COLO668 (cell line): ENCODE data around the gene EXD3.
"Not testable (repeated sequence)": the region's sequence is repeated elsewhere in the genome, so short reads cannot be mapped to it uniquely, and the experiment has no call there.

ENCODE experiments used
- DNase-seq: peaks from one replicate; lab custom pipeline; 2025; ENCODE audit not compliant: unreplicated experiment; lab: John Stamatoyannopoulos, UW

The EXD3 gene

DNA sequence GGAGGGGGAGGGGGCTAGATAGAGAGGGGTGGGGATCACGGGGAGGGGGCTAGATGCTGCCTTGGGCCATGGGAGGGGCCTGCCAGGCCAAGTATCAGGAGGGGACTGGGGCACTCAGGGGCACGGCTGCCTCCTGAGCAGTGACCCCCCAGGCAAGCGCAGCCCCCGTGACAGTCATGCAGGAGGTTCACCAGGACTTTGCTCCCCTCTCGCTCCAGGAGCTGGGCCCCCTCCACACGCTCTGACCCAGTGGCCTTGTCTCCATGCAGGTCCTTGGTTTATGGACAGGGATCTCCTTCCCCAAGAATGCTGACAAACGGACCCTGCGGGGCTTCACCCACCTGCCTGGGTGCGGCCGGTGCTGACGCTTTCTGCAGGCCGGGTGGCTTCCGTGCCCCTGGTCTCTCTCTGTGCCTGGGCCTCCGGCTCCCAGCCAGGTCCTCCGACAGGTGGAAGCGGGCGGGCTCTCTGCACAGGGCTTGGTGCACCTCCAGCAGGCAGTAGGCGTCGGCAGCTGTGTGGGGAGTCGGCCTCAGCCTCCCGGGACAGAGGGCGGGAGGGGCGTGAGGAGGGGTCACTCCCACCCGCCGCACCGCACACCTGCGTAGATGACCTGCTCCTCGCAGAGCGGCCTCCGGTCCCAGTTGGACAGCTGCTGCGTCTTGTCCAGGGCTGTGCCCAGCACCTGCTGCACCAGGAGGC, 74.0 kb downstream of the EXD3 start:
- no peak for DNase-seq

DNA sequence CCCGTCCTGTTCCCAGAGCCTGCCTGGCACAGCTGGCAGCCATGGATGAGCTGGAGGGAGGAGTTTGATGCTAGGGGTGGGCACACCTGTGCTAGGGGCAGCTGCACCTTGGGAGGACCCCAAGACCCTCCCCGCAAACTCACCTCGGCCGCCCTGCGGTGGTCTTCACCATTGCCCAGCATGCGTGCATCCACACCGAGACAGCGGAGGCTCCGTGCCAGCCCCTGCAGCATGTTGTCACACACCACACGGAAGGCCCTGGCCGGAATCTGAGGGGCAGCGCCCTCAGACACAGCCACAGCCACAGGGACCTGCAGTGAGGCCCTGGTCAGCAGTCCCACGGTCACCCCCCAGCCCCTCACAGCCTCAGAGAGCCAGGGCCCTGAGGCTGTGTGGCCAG, 75.0 kb downstream of the EXD3 start:
- DNase-seq = no peak

DNA sequence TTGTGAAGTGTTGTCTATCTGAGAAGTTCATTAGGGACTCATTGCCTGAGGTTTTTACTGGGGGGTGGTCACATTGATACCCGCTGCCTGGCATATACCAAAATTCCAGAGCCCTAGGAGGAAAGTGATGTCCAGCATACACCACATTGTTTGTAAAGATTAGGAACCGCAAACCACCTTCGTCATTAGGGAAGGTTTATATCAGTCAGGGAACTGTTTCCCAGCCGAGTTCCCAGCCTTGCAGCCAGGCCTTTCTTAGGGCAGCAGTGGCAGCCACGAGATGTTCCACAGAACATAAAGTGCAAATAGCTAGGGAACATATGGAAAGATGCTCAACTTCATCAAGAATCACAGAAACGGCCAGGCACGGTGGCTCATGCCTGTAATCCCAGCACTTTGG, 80.5 kb downstream of the EXD3 start:
- DNase-seq = no peak

DNA sequence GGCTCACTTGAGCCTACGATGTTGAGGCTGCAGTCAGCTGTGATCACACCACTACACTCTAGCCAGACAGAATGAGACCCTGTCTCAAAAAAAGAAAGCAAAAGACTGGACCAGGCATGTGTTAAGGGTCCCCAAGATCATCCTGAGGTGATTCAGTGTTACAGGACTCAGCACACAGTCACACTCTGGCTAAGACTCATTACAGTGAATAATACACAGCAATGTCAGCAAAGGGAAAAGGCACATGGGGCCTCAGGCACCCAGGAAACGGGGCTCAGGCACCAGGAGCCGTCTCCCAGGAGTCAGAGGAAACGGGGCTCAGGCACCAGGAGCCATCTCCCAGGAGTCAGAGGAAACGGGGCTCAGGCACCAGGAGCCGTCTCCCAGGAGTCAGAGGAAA, 81.7 kb downstream of the EXD3 start:
- no peak for DNase-seq

DNA sequence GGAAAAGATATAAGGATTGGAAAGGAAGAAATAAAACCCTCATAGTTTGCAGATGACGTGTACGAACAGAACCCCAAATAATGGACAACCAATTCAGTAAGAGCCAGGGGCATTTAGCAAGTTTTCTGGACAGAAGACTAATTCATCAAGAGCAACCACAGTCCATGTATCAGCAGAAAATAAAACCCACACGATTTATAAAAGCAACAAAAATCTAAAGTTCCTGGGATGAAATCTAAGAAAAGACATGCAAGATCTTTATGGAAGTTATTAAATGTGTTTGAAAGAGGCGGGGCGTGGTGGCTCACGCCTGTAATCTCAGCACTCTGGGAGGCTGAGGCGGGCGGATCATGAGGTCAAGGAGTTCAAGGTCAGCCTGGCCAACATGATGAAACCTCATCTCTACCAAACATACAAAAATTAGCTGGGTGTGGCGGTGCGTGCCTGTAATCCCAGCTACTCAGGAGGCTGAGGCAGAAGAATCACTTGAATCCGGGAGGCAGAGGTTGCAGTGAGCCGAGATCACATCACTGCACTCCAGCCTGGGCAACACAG, 83.0 kb downstream of the EXD3 start:
- DNase-seq = not testable (repeated sequence)

DNA sequence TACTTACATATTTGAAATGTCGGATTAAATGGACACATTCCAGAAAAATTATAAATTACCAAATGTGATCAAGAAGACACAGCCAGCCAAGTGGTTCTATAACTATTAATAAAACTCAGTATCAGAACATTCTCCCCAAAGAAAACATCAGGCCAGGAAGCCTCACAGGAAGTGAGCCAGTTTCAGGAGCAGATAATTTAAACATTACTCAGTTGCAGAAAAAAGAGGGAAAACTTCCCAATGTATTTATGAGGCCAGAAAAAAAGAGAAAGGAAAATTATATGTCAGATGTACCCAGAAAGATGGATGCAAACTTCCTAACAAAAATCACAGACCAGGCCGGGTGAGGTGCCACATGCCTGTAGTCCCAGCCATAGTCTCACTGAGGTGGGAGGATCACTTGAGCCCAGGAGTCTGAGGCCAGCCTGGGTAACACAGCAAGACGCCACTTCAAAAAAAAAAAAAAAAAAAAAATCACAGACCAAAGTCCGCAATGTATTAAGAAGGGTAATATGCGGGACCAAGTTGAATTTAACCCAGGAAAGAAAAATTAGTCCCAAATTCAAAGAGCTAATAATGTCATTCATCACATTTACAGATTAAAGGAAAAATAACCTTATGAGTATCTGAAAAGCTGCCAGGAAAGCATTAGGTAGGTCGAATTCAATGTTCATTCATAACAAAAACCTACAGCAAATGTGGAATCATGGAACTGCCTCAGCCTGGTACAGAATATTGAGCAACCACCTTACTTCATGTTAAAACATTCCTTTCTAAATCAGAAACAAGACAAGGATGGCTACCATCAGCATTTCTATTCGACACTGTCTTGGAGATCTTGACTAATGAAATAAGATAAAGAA, 83.7 kb downstream of the EXD3 start:
- DNase-seq = no peak

DNA sequence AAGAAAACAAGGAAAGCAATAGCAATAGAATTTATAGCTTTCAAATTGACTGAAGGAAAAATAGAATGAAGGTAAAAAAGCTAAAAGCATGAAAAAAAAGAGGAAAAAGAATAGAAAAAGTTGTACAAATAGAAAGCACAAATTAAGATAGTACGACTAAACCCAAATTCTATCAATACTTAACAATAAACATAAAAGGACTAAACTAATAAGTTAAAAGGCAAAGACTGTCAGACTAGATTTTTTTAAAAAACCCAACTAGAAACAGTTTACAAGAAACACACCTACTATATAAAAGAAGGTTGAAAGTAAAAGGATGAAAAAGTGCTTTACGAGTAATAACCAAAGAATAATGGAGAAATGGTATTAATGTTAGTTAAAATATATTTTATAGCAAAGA, 86.2 kb downstream of the EXD3 start:
- DNase-seq = no peak

DNA sequence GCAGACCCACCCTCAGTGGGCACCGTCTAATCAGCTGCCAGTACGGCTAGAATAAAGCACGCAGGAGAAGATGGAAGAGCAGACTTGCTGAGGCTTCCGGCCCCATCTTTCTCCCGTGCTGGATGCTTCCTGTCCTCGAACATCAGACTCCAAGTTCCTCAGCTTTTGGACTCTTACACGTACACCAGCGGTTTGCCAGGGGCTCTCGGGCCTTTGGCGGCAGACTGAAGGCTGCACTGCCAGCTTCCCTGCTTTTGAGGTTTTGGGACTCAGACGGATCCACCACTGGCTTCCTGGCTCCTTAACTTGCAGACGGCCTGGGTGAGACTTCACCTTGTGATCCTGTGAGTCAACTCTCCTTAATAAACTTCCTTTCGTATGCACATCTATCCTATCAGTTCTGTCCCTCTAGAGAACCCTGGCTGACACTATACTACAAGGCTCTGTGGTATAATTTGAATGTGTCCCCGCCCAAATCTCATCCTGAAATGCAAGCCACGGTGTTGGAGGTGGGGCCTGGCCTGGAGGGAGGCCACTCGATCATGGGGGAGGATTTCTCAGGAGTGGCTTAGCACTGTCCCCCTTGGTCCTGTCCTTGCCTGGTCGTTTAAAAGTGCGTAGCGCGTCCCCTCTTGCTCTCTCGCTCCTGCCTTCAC, 89.8 kb downstream of the EXD3 start:
- DNase-seq = no peak

DNA sequence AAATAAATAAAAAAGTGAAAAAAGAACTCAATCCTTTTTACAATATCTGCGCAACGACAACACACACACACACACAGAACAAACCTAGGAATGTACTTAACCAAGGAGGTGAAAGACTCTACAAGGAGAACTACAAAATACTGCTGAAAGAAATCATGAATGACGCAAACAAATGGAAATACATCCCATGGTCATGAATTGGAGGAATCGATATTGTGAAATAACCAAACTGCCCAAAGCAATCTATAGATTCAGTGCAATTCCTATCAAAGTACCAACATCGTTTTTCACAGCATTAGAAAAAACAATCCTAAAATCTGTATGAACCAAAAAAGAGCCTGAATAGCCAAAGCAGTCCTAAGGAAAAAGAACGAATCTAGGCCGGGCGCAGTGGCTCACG, 91.0 kb downstream of the EXD3 start:
- DNase-seq = no peak

DNA sequence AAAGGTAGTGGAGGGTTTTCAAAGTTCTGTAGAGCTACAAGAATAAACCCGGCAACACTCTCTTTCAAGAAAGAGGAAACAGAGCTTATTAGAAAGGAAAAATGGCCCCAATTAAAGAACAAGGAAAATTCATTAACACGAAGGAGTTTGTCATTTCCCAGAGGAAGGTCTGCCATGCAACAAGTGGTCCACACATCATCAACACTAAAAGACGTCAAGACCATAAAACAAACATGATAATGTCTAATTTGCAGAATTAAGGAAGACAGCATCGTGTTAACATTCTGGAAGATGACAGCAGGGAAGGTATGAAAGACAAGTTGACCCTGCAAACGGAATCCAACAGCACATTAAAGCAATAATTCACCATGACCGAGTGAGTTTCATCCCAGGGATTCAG, 92.3 kb downstream of the EXD3 start:
- DNase-seq = no peak

DNA sequence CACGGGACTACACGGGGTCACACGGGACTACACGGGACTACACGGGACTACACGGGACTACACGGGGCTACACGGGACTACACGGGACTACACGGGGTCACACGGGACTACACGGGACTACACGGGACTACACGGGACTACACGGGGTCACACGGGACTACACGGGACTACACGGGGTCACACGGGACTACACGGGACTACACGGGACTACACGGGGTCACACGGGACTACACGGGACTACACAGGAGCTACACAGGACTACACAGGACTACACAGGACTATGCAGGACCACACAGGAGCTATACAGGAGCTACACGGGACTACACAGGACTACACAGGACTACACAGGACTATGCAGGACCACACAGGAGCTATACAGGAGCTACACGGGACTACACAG, 93.4 kb downstream of the EXD3 start:
- not testable (repeated sequence) for DNase-seq

DNA sequence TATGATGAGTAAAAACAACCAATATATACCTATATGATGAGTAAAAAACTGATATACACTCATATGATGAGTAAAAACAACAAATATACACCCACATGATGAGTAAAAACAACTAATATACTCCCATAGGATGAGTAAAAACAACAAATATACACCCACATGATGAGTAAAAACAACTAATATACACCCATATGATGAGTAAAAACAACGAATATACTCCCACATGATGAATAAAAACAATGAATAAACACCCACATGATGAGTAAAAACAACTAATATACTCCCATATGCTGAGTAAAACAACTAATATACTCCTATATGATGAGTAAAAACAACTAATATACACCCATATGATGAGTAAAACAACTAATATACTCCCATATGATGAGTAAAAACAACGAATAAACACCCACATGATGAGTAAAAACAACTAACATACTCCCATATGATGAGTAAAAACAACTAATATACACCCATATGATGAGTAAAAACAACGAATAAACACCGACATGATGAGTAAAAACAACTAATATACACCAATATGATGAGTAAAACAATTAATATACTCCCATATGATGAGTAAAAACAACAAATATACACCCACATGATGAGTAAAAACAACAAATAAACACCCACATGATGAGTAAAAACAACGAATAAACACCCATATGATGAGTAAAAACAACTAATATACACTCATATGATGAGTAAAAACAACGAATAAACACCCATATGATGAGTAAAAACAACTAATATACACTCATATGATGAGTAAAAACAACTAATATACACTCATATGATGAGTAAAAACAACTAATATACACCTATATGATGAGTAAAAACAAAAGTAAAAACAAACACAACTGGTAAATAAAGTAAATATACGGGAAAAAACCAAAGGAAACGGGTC, 95.1 kb downstream of the EXD3 start:
- not testable (repeated sequence) for DNase-seq

DNA sequence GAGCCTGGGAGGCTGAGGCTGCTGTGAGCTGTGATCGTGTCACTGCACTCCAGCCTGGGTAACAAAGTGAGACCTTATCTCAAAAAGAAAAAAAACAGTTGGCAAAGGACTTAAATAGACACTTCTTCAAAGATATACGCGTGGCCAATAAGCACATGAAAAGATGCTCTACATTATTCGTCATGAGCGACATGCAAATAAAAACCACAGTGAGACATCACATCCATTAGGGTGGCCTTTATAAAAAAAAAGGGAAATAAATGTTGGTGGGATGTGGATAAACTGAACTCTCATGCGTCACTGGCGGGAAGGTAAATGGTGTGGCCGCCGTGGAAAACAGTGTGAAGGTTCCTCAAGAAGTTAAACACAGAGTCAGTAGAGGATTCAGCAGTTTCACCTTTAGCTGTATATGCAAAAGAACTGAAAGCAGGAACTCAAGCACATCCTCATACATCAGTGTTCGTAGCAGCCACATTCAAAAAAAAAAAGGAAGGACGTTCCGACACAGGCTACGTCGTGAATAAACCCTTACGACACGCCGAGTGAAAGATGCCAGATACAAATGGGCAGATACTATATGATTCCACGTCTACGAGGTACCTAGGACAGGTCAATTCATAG, 96.4 kb downstream of the EXD3 start:
- DNase-seq = no peak

DNA sequence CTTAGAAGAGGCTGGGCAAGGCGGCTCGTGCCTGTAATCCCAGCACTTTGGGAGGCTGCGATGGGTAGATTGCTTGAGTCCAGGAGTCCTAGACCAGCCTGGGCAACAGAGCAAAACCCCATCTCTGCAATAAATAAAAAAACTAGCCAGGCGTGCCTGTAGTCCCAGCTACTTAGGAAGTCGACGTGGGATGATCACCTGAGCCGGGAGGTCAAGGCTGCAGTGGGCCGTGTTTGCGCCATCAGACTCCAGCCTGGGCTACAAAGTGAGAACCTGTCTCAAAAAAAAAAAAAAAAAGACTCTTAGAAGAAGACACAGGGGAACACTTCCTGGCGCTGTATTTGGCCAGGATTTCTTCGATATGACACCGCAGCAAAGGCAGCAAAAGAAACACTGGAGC, 97.2 kb downstream of the EXD3 start:
- no peak for DNase-seq

DNA sequence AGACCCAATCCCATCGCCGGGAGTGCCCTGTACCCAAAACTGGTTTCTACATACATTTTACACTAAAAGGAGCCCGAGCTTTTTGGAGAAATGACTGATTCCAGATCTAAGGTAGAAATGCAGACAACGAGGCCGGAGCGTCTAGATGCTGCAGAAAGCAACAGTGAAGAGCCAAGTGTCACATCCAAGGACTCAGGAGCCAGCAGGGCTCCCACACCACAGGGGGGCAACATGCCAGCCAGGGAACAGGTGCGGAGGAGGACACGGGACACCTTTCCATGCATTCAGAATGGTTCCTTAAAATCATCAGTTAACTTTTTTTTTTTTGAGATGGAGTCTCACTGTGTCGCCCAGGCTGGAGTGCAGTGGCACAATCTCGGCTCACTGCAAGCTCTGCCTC, 97.8 kb downstream of the EXD3 start:
- no peak for DNase-seq

DNA sequence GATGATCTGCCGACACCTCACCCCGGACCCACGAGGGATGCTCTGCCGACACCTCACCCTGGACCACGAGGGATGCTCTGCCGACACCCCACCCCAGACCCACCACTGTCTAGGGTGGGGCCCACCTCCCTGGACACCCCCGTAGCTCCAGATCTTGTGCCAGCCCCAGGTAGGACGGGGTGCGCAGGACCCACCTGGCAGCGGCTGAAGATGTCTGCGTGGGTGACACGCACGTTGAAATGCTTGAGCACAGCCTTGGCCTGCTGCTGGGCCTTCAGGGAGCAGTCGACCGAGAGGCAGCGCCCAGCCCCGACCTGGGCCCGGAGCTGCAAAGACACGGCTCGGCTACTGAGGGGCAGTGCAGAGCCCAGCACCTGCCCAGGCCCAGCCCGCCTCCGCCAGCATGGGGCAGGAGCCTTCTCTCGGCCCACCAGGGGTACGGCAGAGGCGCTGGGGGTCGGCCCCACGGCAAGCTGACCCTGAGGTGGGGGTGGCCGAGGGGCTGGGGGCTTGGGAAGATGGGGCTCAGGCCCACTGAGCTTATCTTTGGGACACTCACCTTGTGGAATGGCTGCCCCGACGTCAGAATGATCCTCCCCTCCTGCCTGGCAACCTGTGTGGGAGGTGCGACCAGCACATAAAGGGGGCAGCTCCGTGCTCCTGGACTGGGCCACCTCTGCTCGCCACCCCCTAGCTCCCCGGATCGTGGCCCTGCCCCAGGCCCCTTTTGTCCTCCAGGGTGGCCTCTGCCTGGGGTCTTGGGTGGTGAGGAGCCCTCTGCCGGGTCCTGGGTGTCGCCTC, 99.2 kb downstream of the EXD3 start:
- no peak for DNase-seq

DNA sequence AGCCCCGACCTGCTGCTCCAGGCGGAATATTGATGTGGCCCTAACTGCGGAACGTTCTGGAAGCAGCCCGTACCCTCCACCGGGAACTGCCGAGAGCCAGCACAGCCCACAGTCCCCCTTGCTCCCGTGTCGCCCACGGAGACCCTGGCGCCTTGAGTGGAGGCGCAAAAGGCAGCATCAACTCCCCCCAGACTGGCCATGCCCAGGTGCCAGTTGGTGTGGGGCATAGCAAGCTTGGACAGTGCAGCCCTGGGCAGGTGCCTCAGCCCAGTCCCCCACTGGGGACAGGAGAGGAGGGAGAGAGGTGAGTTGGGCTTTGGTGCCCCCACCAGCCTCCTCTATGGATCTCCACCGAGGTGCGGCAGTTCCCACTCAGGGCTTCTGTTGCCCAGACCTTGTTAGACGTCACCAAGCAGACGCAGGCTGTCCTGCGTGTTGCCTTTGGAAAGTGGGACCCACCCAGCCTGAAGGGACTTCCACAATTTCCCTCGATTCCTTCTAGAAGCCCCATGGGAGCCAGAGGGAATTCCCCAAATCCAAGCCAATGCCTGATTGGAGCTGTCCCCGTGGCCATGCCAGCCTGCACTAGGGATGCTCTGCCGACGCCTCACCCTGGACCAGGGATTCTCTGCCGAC, 101.1 kb downstream of the EXD3 start:
- DNase-seq = no peak

DNA sequence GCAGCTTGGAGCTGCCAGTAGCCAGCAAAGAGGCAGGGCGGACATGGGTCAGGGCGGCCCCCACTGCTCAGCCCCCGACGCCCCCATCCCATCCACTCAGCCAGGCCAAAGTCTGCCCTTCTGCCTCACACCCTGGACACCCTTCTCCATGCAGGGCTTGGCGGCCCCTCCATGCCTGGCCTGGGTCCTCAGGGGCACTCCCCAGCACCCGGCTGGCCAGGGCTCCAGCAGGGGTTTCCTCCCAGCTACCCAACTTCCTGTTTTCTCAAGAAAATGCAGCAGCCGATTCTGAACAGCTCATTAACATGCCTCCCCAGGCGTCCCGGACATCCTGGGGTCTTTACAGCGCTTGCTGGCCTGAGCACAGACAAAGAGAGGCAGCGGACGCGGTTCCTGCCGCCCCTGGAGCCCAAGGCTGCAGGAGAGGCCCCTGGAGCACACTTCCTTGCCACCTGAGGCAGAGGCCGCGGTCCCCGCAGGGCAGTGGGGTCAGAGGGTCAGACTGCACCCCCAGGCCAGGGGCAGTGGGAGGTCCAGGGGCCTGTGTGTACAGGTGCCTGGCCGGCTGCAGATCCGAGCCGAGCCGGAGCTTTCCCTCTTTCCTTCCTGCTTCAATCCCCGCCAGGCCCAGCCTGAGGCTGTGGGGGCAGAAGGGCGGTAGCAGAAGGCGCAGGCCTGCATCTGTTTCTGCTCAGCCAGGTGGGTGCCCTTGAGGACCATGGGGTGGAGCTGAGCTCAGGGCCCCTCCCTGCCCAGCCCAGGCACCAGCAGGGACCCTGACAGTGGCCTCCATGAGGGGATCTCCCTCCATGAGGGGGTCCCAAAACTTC, 102.2 kb downstream of the EXD3 start:
- DNase-seq = no peak
